ENCODE data around the gene DNMT1.
"Not testable (repeated sequence)": the region's sequence is repeated elsewhere in the genome, so short reads cannot be mapped to it uniquely, and the experiment has no call there.

The DNMT1 gene

GRCh38 chr19:10222201-10222890, 27.6 kb upstream of the DNMT1 start:
- no peak for DNase-seq (ENCODE audit: low read depth in 1 of 2, low spot score in 1 of 2)

- no peak for DNase-seq (ENCODE audit: low read depth in 1 of 2, low spot score in 1 of 2)
These were observed 25.9 kb upstream of the DNMT1 start for GRCh38 chr19:10220695-10221094.

- DNase-seq (ENCODE audit: low read depth in 1 of 2, low spot score in 1 of 2), result no peak
These were observed 24.9 kb upstream of the DNMT1 start for GRCh38 chr19:10219678-10220077.

- DNase-seq (ENCODE audit: low read depth in 1 of 2, low spot score in 1 of 2), result no peak
These were observed 22.3 kb upstream of the DNMT1 start for GRCh38 chr19:10217085-10217484.

GRCh38 chr19:10214784-10215183, 20.0 kb upstream of the DNMT1 start:
- no peak for DNase-seq (ENCODE audit: low read depth in 1 of 2, low spot score in 1 of 2)

GRCh38 chr19:10211691-10212090, 16.9 kb upstream of the DNMT1 start:
- DNase-seq (ENCODE audit: low read depth in 1 of 2, low spot score in 1 of 2), result no peak

GRCh38 chr19:10211061-10211460, 16.3 kb upstream of the DNMT1 start:
- no peak for DNase-seq (ENCODE audit: low read depth in 1 of 2, low spot score in 1 of 2)

GRCh38 chr19:10209315-10209714, 14.6 kb upstream of the DNMT1 start:
- DNase-seq (ENCODE audit: low read depth in 1 of 2, low spot score in 1 of 2), result no peak

GRCh38 chr19:10207026-10207425, 12.3 kb upstream of the DNMT1 start:
- DNase-seq (ENCODE audit: low read depth in 1 of 2, low spot score in 1 of 2), result no peak

GRCh38 chr19:10206226-10206885, 11.6 kb upstream of the DNMT1 start:
- DNase-seq (ENCODE audit: low read depth in 1 of 2, low spot score in 1 of 2), result no peak

- no peak for DNase-seq (ENCODE audit: low read depth in 1 of 2, low spot score in 1 of 2)
These were observed 10.9 kb upstream of the DNMT1 start for GRCh38 chr19:10205636-10206035.

- no peak for DNase-seq (ENCODE audit: low read depth in 1 of 2, low spot score in 1 of 2)
These were observed 8.9 kb upstream of the DNMT1 start for GRCh38 chr19:10203686-10204085.

- no peak for DNase-seq (ENCODE audit: low read depth in 1 of 2, low spot score in 1 of 2)
These were observed 6.4 kb upstream of the DNMT1 start for GRCh38 chr19:10201176-10201575.

- DNase-seq (ENCODE audit: low read depth in 1 of 2, low spot score in 1 of 2), result not testable (repeated sequence)
These were observed 5.3 kb upstream of the DNMT1 start for GRCh38 chr19:10200101-10200500.

- not testable (repeated sequence) for DNase-seq (ENCODE audit: low read depth in 1 of 2, low spot score in 1 of 2)
These were observed 4.3 kb upstream of the DNMT1 start for GRCh38 chr19:10198889-10199644.

GRCh38 chr19:10195199-10195519, 406 bp upstream of the DNMT1 start:
- no peak for DNase-seq (ENCODE audit: low read depth in 1 of 2, low spot score in 1 of 2)

- DNase-seq (ENCODE audit: low read depth in 1 of 2, low spot score in 1 of 2), result peak in 1 of 2 donors; percentile 18
These were observed 808 bp downstream of the DNMT1 start for GRCh38 chr19:10193790-10194499.

GRCh38 chr19:10192922-10193321, 1.8 kb downstream of the DNMT1 start:
- DNase-seq (ENCODE audit: low read depth in 1 of 2, low spot score in 1 of 2), result no peak

- no peak for DNase-seq (ENCODE audit: low read depth in 1 of 2, low spot score in 1 of 2)
These were observed 3.4 kb downstream of the DNMT1 start for GRCh38 chr19:10191347-10191746.

- DNase-seq (ENCODE audit: low read depth in 1 of 2, low spot score in 1 of 2), result no peak
These were observed 4.7 kb downstream of the DNMT1 start for GRCh38 chr19:10190026-10190425.

- DNase-seq (ENCODE audit: low read depth in 1 of 2, low spot score in 1 of 2), result no peak
These were observed 5.1 kb downstream of the DNMT1 start for GRCh38 chr19:10189616-10190015.

- no peak for DNase-seq (ENCODE audit: low read depth in 1 of 2, low spot score in 1 of 2)
These were observed 7.4 kb downstream of the DNMT1 start for GRCh38 chr19:10187315-10187714.

Data from activated T-helper 1 cell treated with anti-CD3 and anti-CD28 coated beads, Interleukin-2, amount 50 U/mL, for 16 hours (primary cell).